Measurements from ENCODE around the gene PIK3CD. TPM values are rescaled to one million over a fixed set of nuclear protein-coding genes. Genes with fewer than 3 reads are reported as not detected.

PIK3CD gene
- total RNA-seq, 1 experiment from 2014 or later: 4.5 TPM

GRCh38 chr1:9629445-9630201 lies 21.9 kb upstream of the PIK3CD start:
- Histone ChIP-seq H3K27me3 (ENCODE audit: low read length) (no peaks in the 10 kb centered on the region), H3K9me3 (ENCODE audit: low read length) (no peaks in the 10 kb centered on the region), H3K4me1 (ENCODE audit: insufficient read depth, low read length) (no peaks in the 10 kb centered on the region; the same call in 1 of the 2 replicates), H3K36me3 (ENCODE audit: low read depth, low read length) (no peaks in the 10 kb centered on the region), H3K79me2 (ENCODE audit: low read length) (no peaks in the 10 kb centered on the region), H3K4me3 (ENCODE audit: low read length) (no peak overlapping the region), H3K9me2 (replicated peaks; ENCODE audit: low read length) (no peaks in the 10 kb centered on the region), H3K9ac (ENCODE audit: low read length) (no peak overlapping the region), H4K20me1 (ENCODE audit: low read length) (no peaks in the 10 kb centered on the region), H3K27ac (ENCODE audit: low read length) (no peak overlapping the region), H2AFZ (ENCODE audit: low read length) (no peak overlapping the region), H3F3A (ENCODE audit: low read length, unreplicated experiment) (no peaks in the 10 kb centered on the region), H3K4me2 (ENCODE audit: low read length) (no peak overlapping the region)
- no peak for ATAC-seq
- no peak for TF ChIP-seq CTCF (conservative IDR thresholded peaks at IDR 0.05; ENCODE audit: low read depth, low read length)
- intact Hi-C loops (cut with micrococcal nuclease): loop anchor here (5.0 kb wide), 1 partner anchor 58 kb away; no protein-coding TSS in a partner anchor
- ChIA-PET CTCF (no interaction called here), POLR2A (ENCODE audit: unreplicated experiment) (no interaction called here)
- DNase-seq: no peak
- no TSS peak for BruUV-seq (replicated peaks)

GRCh38 chr1:9630331-9631111 lies 21.0 kb upstream of the PIK3CD start:
- no peaks in the 10 kb centered on the region for H3F3A ChIP-seq (ENCODE audit: low read length, unreplicated experiment)
- no peak for TF ChIP-seq CTCF (conservative IDR thresholded peaks at IDR 0.05; ENCODE audit: low read depth, low read length)
- TF ChIP-seq EZH2 (IDR thresholded peaks at IDR 0.05; ENCODE audit: low read length, unreplicated experiment): no peak
- TF ChIP-seq EZH2phosphoT487 (IDR thresholded peaks at IDR 0.05; ENCODE audit: borderline replicate concordance, low read length): no peak
- no peaks in the 10 kb centered on the region for H3K27me3 ChIP-seq (ENCODE audit: low read length)
- ChIA-PET POLR2A (ENCODE audit: unreplicated experiment) (no interaction called here), CTCF (no interaction called here)
- intact Hi-C loops (cut with micrococcal nuclease): no loop called here
- no peak overlapping the region for H2AFZ ChIP-seq (ENCODE audit: low read length)
- H4K20me1 ChIP-seq (ENCODE audit: low read length): no peaks in the 10 kb centered on the region
- no peaks in the 10 kb centered on the region; the same call in 1 of the 2 replicates for H3K4me1 ChIP-seq (ENCODE audit: insufficient read depth, low read length)
- no peaks in the 10 kb centered on the region for H3K36me3 ChIP-seq (ENCODE audit: low read depth, low read length)
- no TSS peak for BruUV-seq (replicated peaks)
- no peak overlapping the region for H3K4me3 ChIP-seq (ENCODE audit: low read length)
- ATAC-seq: no peak
- no peaks in the 10 kb centered on the region for H3K79me2 ChIP-seq (ENCODE audit: low read length)
- no peaks in the 10 kb centered on the region for H3K9me3 ChIP-seq (ENCODE audit: low read length)
- H3K9ac ChIP-seq (ENCODE audit: low read length): no peak overlapping the region
- H3K27ac ChIP-seq (ENCODE audit: low read length): no peak overlapping the region
- no peak for DNase-seq
- no peak overlapping the region for H3K4me2 ChIP-seq (ENCODE audit: low read length)
- H3K9me2 ChIP-seq (replicated peaks; ENCODE audit: low read length): no peaks in the 10 kb centered on the region

GRCh38 chr1:9631613-9632012 lies 19.9 kb upstream of the PIK3CD start:
- no peaks in the 10 kb centered on the region for H3K36me3 ChIP-seq (ENCODE audit: low read depth, low read length)
- no peaks in the 10 kb centered on the region for H3K27me3 ChIP-seq (ENCODE audit: low read length)
- no peak overlapping the region for H3K9ac ChIP-seq (ENCODE audit: low read length)
- CTCF ChIA-PET: no interaction called here
- no peaks in the 10 kb centered on the region for H3F3A ChIP-seq (ENCODE audit: low read length, unreplicated experiment)
- H3K4me1 ChIP-seq (ENCODE audit: insufficient read depth, low read length): no peaks in the 10 kb centered on the region
- no peak overlapping the region for H3K27ac ChIP-seq (ENCODE audit: low read length)
- H3K4me2 ChIP-seq (ENCODE audit: low read length): no peak overlapping the region
- H3K79me2 ChIP-seq (ENCODE audit: low read length): no peaks in the 10 kb centered on the region
- no peak overlapping the region for H2AFZ ChIP-seq (ENCODE audit: low read length)
- POLR2A ChIA-PET (ENCODE audit: unreplicated experiment): no interaction called here
- no peak overlapping the region for H3K4me3 ChIP-seq (ENCODE audit: low read length)
- no peaks in the 10 kb centered on the region for H3K9me2 ChIP-seq (replicated peaks; ENCODE audit: low read length)
- DNase-seq (no peak), ATAC-seq (no peak)
- BruUV-seq (replicated peaks): no TSS peak
- TF ChIP-seq EZH2 (IDR thresholded peaks at IDR 0.05; ENCODE audit: low read length, unreplicated experiment) (no peak), CTCF (conservative IDR thresholded peaks at IDR 0.05; ENCODE audit: low read depth, low read length) (no peak), EZH2phosphoT487 (IDR thresholded peaks at IDR 0.05; ENCODE audit: borderline replicate concordance, low read length) (no peak)
- intact Hi-C loops (cut with micrococcal nuclease): no loop called here
- no peaks in the 10 kb centered on the region for H4K20me1 ChIP-seq (ENCODE audit: low read length)
- no peaks in the 10 kb centered on the region for H3K9me3 ChIP-seq (ENCODE audit: low read length)
